Liver (tissue), 9 donors: ENCODE results near the gene UMAD1. TPM values are rescaled to one million over a fixed set of nuclear protein-coding genes. Genes with fewer than 3 reads are reported as not detected.

Source experiments
- DNase-seq: peaks from one replicate; pipeline ENCODE4 v3.0.0-alpha.2; 2017; ENCODE audit warnings: low spot score
- H3K27ac ChIP-seq, 2 donors: one replicate each; pipeline ENCODE4 v1.7.0; 2013; ENCODE audit warnings: inconsistent platforms in 2 of 2, low read length in 2 of 2, control low read depth in 1 of 2, low read depth in 1 of 2, mild to moderate bottlenecking in 1 of 2
- H3K27me3 ChIP-seq, 4 donors: one replicate each; pipeline versions ENCODE4 v1.6.1 to v1.7.0; 2013; ENCODE audit warnings: low read length in 3 of 4, inconsistent platforms in 1 of 4, mild to moderate bottlenecking in 1 of 4, moderate library complexity in 1 of 4; ENCODE audit not compliant: control insufficient read depth in 4 of 4, insufficient read depth in 4 of 4
- H3K36me3 ChIP-seq, 4 donors: one replicate each; pipeline versions ENCODE4 v1.6.1 to v1.7.0; 2013; ENCODE audit warnings: low read length in 3 of 4, mild to moderate bottlenecking in 3 of 4, low read depth in 1 of 4, moderate library complexity in 1 of 4; ENCODE audit not compliant: control insufficient read depth in 4 of 4, insufficient read depth in 3 of 4
- H3K4me1 ChIP-seq, 4 donors: one replicate each; pipeline versions ENCODE4 v1.6.1 to v1.7.0; 2013; ENCODE audit warnings: low read length in 3 of 4, mild to moderate bottlenecking in 3 of 4, moderate library complexity in 1 of 4; ENCODE audit not compliant: control insufficient read depth in 4 of 4, insufficient read depth in 4 of 4
- H3K4me3 ChIP-seq, 3 donors: one replicate each; pipeline versions ENCODE4 v1.6.1 to v1.7.0; 2013; ENCODE audit warnings: low read length in 3 of 3, control low read depth in 1 of 3, low read depth in 1 of 3, mild to moderate bottlenecking in 1 of 3
- H3K9ac ChIP-seq, 2 donors: one replicate each; pipeline ENCODE4 v1.7.0; 2013; ENCODE audit warnings: low read length in 2 of 2, mild to moderate bottlenecking in 2 of 2, moderate library complexity in 2 of 2, control low read depth in 1 of 2, low read depth in 1 of 2
- H3K9me3 ChIP-seq, 4 donors: one replicate each; pipeline versions ENCODE4 v1.6.1 to v1.7.0; 2013; ENCODE audit warnings: low read length in 3 of 4; ENCODE audit not compliant: control insufficient read depth in 4 of 4
- EGR1 ChIP-seq, 2 donors: IDR thresholded peaks; 2 replicates each; pipeline ENCODE4 v1.6.1; 2016 to 2018; ENCODE audit warnings: antibody characterized with exemption in 2 of 2, low read depth in 2 of 2
- FOXA1 ChIP-seq: IDR thresholded peaks from 2 replicates; pipeline ENCODE4 v1.6.1; 2016; ENCODE audit warnings: antibody characterized with exemption
- FOXA2 ChIP-seq: IDR thresholded peaks from 2 replicates; pipeline ENCODE4 v1.6.1; 2016; ENCODE audit warnings: antibody characterized with exemption
- GABPA ChIP-seq, 2 donors: IDR thresholded peaks in 1 of 2; conservative IDR thresholded peaks in 1 of 2; 2 replicates each; pipeline ENCODE4 v1.6.1; 2016; ENCODE audit warnings: antibody characterized with exemption in 2 of 2, mild to moderate bottlenecking in 1 of 2, moderate library complexity in 1 of 2
- HNF4A ChIP-seq, 2 donors: conservative IDR thresholded peaks; 2 replicates each; pipeline ENCODE4 v1.6.1; 2016; ENCODE audit warnings: antibody characterized with exemption in 2 of 2, mild to moderate bottlenecking in 2 of 2
- HNF4G ChIP-seq: IDR thresholded peaks from 2 replicates; pipeline ENCODE4 v1.6.1; 2016; ENCODE audit warnings: antibody characterized with exemption
- NR2F2 ChIP-seq: IDR thresholded peaks from 2 replicates; pipeline ENCODE4 v1.6.1; 2016; ENCODE audit warnings: antibody characterized with exemption
- RAD21 ChIP-seq, 2 donors: IDR thresholded peaks; 2 replicates each; pipeline ENCODE4 v1.6.1; 2016; ENCODE audit warnings: antibody characterized with exemption in 2 of 2, mild to moderate bottlenecking in 2 of 2
- SP1 ChIP-seq: IDR thresholded peaks from 2 replicates; pipeline ENCODE4 v1.6.1; 2018; ENCODE audit warnings: antibody characterized with exemption, mild to moderate bottlenecking
- TAF1 ChIP-seq: conservative IDR thresholded peaks from 2 replicates; pipeline ENCODE4 v1.6.1; 2016; ENCODE audit warnings: antibody characterized with exemption, mild to moderate bottlenecking
- YY1 ChIP-seq: IDR thresholded peaks from 2 replicates; pipeline ENCODE4 v1.6.1; 2016; ENCODE audit warnings: antibody characterized with exemption, mild to moderate bottlenecking
- WGBS: extraction: QIAGEN DNeasy Blood & Tissue Kit; methylation state at CpG from one replicate; pipeline ENCODE4 v1.1.7; 2013; 5-methylcytosine and 5-hydroxymethylcytosine counted together
- polyA plus RNA-seq, 2 donors: library from polyadenylated mRNA; stranded (reverse) in 1 of 2; unstranded in 1 of 2; fragments of 200-250 nt in 1 of 2; fragments of >200 nt in 1 of 2; fragmentation: Nextera tagmentation in 1 of 2; extraction: Ambion mirVana in 1 of 2; gene quantifications; one replicate each; pipeline versions ENCODE4 v1.2.1 to v1.2.3, GENCODE V29; 2013 to 2015
- total RNA-seq, 2 donors: library from RNA; depleted of rRNA; stranded (reverse); fragments of >200 nt; gene quantifications; one replicate each; pipeline ENCODE4 v1.2.3, GENCODE V29; 2014
- TF ChIP-seq, protein P1 (sequence below): IDR thresholded peaks from 2 replicates; pipeline ENCODE4 v1.6.1; 2016; ENCODE audit warnings: antibody characterized with exemption
- TF ChIP-seq, protein P2 (sequence below): fragments of 150-350 bp; IDR thresholded peaks from 2 replicates; pipeline ENCODE4 v1.5.1; 2017; ENCODE audit warnings: improper control_type of control experiment, low read depth, low read length; ENCODE audit not compliant: missing input control
- TF ChIP-seq, protein P3 (sequence below): IDR thresholded peaks from 2 replicates; pipeline ENCODE4 v1.6.1; 2016; ENCODE audit warnings: antibody characterized with exemption
- TF ChIP-seq, protein P4 (sequence below): IDR thresholded peaks from 2 replicates; pipeline ENCODE4 v1.6.1; 2016; ENCODE audit warnings: antibody characterized with exemption
- TF ChIP-seq, protein P5 (sequence below): IDR thresholded peaks from 2 replicates; pipeline ENCODE4 v1.6.1; 2016; ENCODE audit warnings: antibody characterized with exemption, mild to moderate bottlenecking
- donor health status: healthy.
- donor health status: healthy.
- donor health status: healthy.
- donor health status: healthy.
- donor health status: healthy.

UMAD1 gene
- total and polyA plus RNA-seq, 4 donors, result 5.9 to 12.2 (median 7.9) TPM

DNA sequence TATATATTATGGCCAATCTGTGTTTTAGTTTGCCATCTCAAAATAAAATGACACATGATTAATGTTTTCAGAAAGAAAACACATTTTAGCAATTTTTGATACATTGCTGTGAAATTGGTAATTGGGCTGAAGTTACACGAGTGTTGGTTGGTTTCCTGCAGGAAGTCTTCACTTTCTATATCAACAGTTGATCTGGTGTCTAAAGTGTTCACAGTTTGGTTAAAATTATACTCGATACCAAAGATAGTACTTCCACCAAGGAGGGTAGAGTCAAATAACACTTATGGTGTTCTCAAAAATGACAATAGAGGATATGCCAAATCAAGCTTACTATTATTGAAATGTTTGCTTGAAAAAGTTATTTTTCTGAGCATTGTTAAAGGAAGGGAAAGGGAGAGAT lies 207.7 kb downstream of the UMAD1 start:
- Histone ChIP-seq H3K36me3 (no peaks in the 10 kb centered on the region), H3K4me3 (no peak overlapping the region), H3K27me3 (no peaks in the 10 kb centered on the region), H3K9me3 (no peaks in the 10 kb centered on the region), H3K4me1 (no peaks in the 10 kb centered on the region), H3K9ac (no peak overlapping the region), H3K27ac (no peak overlapping the region)
- no peak for DNase-seq
- 73% methylated on average over 2 of the region's 2 CpGs for WGBS
- TF ChIP-seq FOXA2 (no peak), HNF4A (conservative IDR thresholded peaks at IDR 0.05) (no peak), GABPA (IDR thresholded peaks at IDR 0.05 in 1 of 2, conservative IDR thresholded peaks at IDR 0.05 in 1 of 2) (no peak), YY1 (no peak), EGR1 (IDR thresholded peaks at IDR 0.05; ENCODE audit: low read depth in 2 of 2) (no peak), NR2F2 (no peak), SP1 (no peak)
- TF ChIP-seq, protein P1, sequence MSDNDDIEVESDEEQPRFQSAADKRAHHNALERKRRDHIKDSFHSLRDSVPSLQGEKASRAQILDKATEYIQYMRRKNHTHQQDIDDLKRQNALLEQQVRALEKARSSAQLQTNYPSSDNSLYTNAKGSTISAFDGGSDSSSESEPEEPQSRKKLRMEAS, result no peak

DNA sequence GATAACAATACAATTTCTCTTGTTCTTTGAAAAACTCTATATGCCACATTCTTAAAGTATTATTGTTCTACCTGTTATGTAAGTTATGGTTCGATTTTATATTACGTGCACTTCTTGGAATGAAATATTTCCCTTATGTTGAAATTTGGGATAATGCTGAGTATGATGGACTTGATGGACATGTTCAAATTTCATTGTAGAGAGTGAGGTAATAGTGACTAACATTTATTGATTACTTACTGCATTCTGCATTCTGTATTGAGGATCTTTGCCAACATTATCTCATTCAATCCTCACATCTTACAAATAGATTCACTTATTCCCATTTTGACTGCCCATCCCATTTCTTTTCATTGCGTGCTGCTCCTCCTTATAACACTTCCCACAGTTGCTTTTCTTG lies 208.3 kb downstream of the UMAD1 start:
- Histone ChIP-seq H3K9me3 (no peaks in the 10 kb centered on the region), H3K4me3 (no peak overlapping the region), H3K4me1 (no peaks in the 10 kb centered on the region), H3K27me3 (no peaks in the 10 kb centered on the region), H3K27ac (no peak overlapping the region), H3K36me3 (no peaks in the 10 kb centered on the region), H3K9ac (no peak overlapping the region)
- no peak for DNase-seq
- TF ChIP-seq, protein P2, sequence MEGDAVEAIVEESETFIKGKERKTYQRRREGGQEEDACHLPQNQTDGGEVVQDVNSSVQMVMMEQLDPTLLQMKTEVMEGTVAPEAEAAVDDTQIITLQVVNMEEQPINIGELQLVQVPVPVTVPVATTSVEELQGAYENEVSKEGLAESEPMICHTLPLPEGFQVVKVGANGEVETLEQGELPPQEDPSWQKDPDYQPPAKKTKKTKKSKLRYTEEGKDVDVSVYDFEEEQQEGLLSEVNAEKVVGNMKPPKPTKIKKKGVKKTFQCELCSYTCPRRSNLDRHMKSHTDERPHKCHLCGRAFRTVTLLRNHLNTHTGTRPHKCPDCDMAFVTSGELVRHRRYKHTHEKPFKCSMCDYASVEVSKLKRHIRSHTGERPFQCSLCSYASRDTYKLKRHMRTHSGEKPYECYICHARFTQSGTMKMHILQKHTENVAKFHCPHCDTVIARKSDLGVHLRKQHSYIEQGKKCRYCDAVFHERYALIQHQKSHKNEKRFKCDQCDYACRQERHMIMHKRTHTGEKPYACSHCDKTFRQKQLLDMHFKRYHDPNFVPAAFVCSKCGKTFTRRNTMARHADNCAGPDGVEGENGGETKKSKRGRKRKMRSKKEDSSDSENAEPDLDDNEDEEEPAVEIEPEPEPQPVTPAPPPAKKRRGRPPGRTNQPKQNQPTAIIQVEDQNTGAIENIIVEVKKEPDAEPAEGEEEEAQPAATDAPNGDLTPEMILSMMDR, result no peak
- TF ChIP-seq HNF4G (no peak), EGR1 (IDR thresholded peaks at IDR 0.05; ENCODE audit: low read depth in 2 of 2) (no peak), NR2F2 (no peak), HNF4A (conservative IDR thresholded peaks at IDR 0.05) (no peak), FOXA2 (no peak), RAD21 (IDR thresholded peaks at IDR 0.05) (no peak), TAF1 (no peak), YY1 (no peak), FOXA1 (no peak), SP1 (no peak)
- TF ChIP-seq, protein P3, sequence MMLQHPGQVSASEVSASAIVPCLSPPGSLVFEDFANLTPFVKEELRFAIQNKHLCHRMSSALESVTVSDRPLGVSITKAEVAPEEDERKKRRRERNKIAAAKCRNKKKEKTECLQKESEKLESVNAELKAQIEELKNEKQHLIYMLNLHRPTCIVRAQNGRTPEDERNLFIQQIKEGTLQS, result no peak
- TF ChIP-seq, protein P4, sequence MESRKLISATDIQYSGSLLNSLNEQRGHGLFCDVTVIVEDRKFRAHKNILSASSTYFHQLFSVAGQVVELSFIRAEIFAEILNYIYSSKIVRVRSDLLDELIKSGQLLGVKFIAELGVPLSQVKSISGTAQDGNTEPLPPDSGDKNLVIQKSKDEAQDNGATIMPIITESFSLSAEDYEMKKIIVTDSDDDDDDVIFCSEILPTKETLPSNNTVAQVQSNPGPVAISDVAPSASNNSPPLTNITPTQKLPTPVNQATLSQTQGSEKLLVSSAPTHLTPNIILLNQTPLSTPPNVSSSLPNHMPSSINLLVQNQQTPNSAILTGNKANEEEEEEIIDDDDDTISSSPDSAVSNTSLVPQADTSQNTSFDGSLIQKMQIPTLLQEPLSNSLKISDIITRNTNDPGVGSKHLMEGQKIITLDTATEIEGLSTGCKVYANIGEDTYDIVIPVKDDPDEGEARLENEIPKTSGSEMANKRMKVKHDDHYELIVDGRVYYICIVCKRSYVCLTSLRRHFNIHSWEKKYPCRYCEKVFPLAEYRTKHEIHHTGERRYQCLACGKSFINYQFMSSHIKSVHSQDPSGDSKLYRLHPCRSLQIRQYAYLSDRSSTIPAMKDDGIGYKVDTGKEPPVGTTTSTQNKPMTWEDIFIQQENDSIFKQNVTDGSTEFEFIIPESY, result no peak
- TF ChIP-seq, protein P5, sequence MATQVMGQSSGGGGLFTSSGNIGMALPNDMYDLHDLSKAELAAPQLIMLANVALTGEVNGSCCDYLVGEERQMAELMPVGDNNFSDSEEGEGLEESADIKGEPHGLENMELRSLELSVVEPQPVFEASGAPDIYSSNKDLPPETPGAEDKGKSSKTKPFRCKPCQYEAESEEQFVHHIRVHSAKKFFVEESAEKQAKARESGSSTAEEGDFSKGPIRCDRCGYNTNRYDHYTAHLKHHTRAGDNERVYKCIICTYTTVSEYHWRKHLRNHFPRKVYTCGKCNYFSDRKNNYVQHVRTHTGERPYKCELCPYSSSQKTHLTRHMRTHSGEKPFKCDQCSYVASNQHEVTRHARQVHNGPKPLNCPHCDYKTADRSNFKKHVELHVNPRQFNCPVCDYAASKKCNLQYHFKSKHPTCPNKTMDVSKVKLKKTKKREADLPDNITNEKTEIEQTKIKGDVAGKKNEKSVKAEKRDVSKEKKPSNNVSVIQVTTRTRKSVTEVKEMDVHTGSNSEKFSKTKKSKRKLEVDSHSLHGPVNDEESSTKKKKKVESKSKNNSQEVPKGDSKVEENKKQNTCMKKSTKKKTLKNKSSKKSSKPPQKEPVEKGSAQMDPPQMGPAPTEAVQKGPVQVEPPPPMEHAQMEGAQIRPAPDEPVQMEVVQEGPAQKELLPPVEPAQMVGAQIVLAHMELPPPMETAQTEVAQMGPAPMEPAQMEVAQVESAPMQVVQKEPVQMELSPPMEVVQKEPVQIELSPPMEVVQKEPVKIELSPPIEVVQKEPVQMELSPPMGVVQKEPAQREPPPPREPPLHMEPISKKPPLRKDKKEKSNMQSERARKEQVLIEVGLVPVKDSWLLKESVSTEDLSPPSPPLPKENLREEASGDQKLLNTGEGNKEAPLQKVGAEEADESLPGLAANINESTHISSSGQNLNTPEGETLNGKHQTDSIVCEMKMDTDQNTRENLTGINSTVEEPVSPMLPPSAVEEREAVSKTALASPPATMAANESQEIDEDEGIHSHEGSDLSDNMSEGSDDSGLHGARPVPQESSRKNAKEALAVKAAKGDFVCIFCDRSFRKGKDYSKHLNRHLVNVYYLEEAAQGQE, result no peak
- TF ChIP-seq, protein P1, result no peak
- 96% methylated on average over 3 of the region's 3 CpGs for WGBS
